ENCODE data around the gene FBXO46. TPM values are rescaled to one million over a fixed set of nuclear protein-coding genes. Genes with fewer than 3 reads are reported as not detected.

The FBXO46 gene
- total RNA-seq, 1 experiment from 2014 or later: 18.8 TPM

DNA sequence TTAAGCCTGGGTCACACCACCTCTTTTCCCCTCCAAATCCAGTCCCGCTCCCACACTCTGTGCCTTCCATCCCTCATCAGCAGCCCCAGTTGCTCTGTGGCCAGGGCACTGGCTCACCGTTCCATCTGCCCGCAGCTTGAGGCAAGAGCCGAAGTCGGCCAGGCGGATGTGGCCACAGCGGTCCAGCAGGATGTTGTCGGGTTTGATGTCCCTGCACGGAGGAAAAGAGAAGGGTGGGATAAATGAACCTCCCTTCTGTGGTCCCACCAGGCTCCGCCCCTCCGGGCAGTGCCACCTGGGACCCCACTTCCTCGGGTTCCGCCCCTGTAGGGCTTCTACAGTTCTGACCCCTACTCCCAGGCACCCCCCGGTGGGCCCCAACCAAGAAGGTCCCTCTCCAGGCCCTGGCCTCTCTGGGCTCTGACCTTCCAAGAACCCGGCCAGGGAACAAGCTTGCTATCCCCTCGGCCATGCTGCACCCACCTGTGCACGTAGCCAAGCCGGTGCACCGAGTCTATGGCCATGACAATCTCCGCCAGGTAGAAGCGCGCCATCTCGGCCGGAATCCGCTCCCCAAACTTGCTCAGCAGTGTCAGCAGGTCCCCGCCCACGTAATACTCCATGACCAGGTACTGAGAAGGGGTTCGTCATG is 47.4 kb upstream of the FBXO46 start:
- H3K27me3 ChIP-seq (replicated peaks; ENCODE audit: insufficient read depth, low read depth, low read length, poor library complexity): no peaks in the 10 kb centered on the region
- POLR2A ChIA-PET (ENCODE audit: low non-redundant PET): no interaction called here
- TF ChIP-seq, protein P1, sequence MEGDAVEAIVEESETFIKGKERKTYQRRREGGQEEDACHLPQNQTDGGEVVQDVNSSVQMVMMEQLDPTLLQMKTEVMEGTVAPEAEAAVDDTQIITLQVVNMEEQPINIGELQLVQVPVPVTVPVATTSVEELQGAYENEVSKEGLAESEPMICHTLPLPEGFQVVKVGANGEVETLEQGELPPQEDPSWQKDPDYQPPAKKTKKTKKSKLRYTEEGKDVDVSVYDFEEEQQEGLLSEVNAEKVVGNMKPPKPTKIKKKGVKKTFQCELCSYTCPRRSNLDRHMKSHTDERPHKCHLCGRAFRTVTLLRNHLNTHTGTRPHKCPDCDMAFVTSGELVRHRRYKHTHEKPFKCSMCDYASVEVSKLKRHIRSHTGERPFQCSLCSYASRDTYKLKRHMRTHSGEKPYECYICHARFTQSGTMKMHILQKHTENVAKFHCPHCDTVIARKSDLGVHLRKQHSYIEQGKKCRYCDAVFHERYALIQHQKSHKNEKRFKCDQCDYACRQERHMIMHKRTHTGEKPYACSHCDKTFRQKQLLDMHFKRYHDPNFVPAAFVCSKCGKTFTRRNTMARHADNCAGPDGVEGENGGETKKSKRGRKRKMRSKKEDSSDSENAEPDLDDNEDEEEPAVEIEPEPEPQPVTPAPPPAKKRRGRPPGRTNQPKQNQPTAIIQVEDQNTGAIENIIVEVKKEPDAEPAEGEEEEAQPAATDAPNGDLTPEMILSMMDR (conservative IDR thresholded peaks at IDR 0.05; ENCODE audit: low read depth, low read length): no peak
- TF ChIP-seq EZH2 (IDR thresholded peaks at IDR 0.05; ENCODE audit: borderline replicate concordance, low read depth, low read length, poor library complexity, severe bottlenecking): no peak
- peaks cover 25% of the 10 kb centered on the region for H3K36me3 ChIP-seq (ENCODE audit: insufficient read depth, low read length, poor library complexity, severe bottlenecking)
- H3K4me3 ChIP-seq (ENCODE audit: low read depth, low read length, poor library complexity, severe bottlenecking): no peak overlapping the region
- H3K27ac ChIP-seq (ENCODE audit: low read depth, low read length, poor library complexity, severe bottlenecking): no peak overlapping the region
- no peaks in the 10 kb centered on the region for H3K4me1 ChIP-seq (ENCODE audit: insufficient read depth, low read length, poor library complexity, severe bottlenecking)
- CTCF ChIA-PET: no interaction called here
- no peak for DNase-seq (ENCODE audit: low spot score)
- intact Hi-C loops (cut with micrococcal nuclease; ENCODE audit: unreplicated experiment): loop anchor here (10.0 kb wide), 1 partner anchor 83 kb away; the partner anchor contains the start of genes QPCTL and SNRPD2
- no TSS peak for BruUV-seq (replicated peaks)
- no peaks in the 10 kb centered on the region for H3K9me3 ChIP-seq (ENCODE audit: low read depth, low read length, poor library complexity, severe bottlenecking)

DNA sequence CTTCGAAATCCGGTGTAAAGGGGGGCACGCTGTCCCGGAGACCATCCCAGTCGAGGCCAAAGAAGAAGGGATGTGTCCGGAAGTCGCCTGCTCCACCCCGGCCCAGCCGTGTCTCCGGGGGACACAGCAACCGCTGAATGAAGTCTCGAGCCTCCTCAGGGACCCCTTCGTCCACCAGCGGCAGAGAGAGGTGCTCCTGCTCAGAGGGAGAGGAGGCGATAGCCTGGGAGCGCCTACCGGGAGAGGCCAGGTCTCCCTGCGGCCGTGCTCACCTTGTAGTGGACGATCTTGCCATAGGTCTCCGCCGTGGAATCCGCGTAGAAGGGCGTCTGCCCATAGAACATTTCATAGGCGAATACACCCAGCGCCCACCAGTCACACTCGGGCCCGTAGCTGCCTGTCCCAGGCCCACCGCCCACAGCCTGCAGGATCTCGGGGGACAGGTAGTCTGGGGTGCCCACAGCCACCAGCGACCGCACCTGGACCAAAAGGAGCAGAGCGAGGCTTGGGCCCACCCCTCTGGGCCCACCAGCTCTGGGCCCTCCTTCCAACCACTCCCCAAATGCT is 46.8 kb upstream of the FBXO46 start:
- H3K4me1 ChIP-seq (ENCODE audit: insufficient read depth, low read length, poor library complexity, severe bottlenecking): no peaks in the 10 kb centered on the region
- POLR2A ChIA-PET (ENCODE audit: low non-redundant PET): no interaction called here
- no peak for DNase-seq (ENCODE audit: low spot score)
- peaks cover 25% of the 10 kb centered on the region for H3K36me3 ChIP-seq (ENCODE audit: insufficient read depth, low read length, poor library complexity, severe bottlenecking)
- TF ChIP-seq EZH2 (IDR thresholded peaks at IDR 0.05; ENCODE audit: borderline replicate concordance, low read depth, low read length, poor library complexity, severe bottlenecking): no peak
- TF ChIP-seq, protein P1 (conservative IDR thresholded peaks at IDR 0.05; ENCODE audit: low read depth, low read length): no peak
- intact Hi-C loops (cut with micrococcal nuclease; ENCODE audit: unreplicated experiment): loop anchor here (10.0 kb wide), 1 partner anchor 83 kb away; the partner anchor contains the start of genes QPCTL and SNRPD2
- no TSS peak for BruUV-seq (replicated peaks)
- no peaks in the 10 kb centered on the region for H3K27me3 ChIP-seq (replicated peaks; ENCODE audit: insufficient read depth, low read depth, low read length, poor library complexity)
- no peak overlapping the region for H3K4me3 ChIP-seq (ENCODE audit: low read depth, low read length, poor library complexity, severe bottlenecking)
- no peaks in the 10 kb centered on the region for H3K9me3 ChIP-seq (ENCODE audit: low read depth, low read length, poor library complexity, severe bottlenecking)
- CTCF ChIA-PET: no interaction called here
- H3K27ac ChIP-seq (ENCODE audit: low read depth, low read length, poor library complexity, severe bottlenecking): no peak overlapping the region

DNA sequence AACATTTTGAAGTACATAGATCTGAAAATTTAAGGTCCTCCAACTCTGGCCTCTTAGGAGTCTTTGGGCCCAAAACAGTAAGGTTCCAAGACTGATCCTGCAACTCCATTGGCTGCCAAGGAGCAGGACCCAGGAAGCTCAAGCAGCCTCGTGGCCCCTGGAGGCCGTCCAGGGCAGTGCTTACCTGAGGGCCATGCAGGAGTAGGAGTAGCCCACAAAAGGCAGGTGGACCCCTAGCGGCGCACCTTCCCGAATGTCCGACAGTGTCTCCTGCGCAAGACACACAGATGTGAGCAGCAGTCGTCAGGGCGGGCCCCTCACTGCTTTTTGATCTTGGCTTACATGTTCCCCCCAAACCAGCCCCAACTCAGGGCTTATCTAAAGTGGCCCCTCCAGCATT is 44.1 kb upstream of the FBXO46 start:
- BruUV-seq (replicated peaks): no TSS peak
- no peaks in the 10 kb centered on the region for H3K9me3 ChIP-seq (ENCODE audit: low read depth, low read length, poor library complexity, severe bottlenecking)
- no peak overlapping the region for H3K4me3 ChIP-seq (ENCODE audit: low read depth, low read length, poor library complexity, severe bottlenecking)
- intact Hi-C loops (cut with micrococcal nuclease; ENCODE audit: unreplicated experiment): loop anchor here (10.0 kb wide), 1 partner anchor 80 kb away; the partner anchor contains the start of genes QPCTL and SNRPD2
- DNase-seq (ENCODE audit: low spot score): no peak
- POLR2A ChIA-PET (ENCODE audit: low non-redundant PET): no interaction called here
- TF ChIP-seq EZH2 (IDR thresholded peaks at IDR 0.05; ENCODE audit: borderline replicate concordance, low read depth, low read length, poor library complexity, severe bottlenecking): no peak
- TF ChIP-seq, protein P1 (conservative IDR thresholded peaks at IDR 0.05; ENCODE audit: low read depth, low read length): no peak
- H3K27me3 ChIP-seq (replicated peaks; ENCODE audit: insufficient read depth, low read depth, low read length, poor library complexity): no peaks in the 10 kb centered on the region
- peaks cover 25% of the 10 kb centered on the region for H3K36me3 ChIP-seq (ENCODE audit: insufficient read depth, low read length, poor library complexity, severe bottlenecking)
- peaks cover 4% of the 10 kb centered on the region for H3K4me1 ChIP-seq (ENCODE audit: insufficient read depth, low read length, poor library complexity, severe bottlenecking)
- H3K27ac ChIP-seq (ENCODE audit: low read depth, low read length, poor library complexity, severe bottlenecking): no peak overlapping the region
- CTCF ChIA-PET: no interaction called here

Data from A673 (cell line).